Activated B cell treated with CpG ODN at 0.5 μM for 24 hours (primary cell): Measurements from ENCODE around the gene TBATA. TPM values are rescaled to one million over a fixed set of nuclear protein-coding genes. Genes with fewer than 3 reads are reported as not detected.

Source experiments
- ATAC-seq: fragments of 200-7000 bp; cut with Tn5 transposase; one replicate; pipeline ENCODE4 v1.10.0; 2021; ENCODE audit warnings: low read depth, mild to moderate bottlenecking, moderate library complexity
- CTCF ChIA-PET: fragments of 350-600 bp; sonication (Branson Sonifier 250); formaldehyde crosslinking; loops from one replicate; lab custom pipeline; 2021; ENCODE audit warnings: antibody characterized with exemption; lab: Charles Lee
- POLR2A ChIA-PET: fragments of 350-600 bp; sonication (Branson Sonifier 250); formaldehyde crosslinking; loops from one replicate; lab custom pipeline; 2021; ENCODE audit warnings: antibody characterized with exemption; lab: Charles Lee
- DNase-seq: peaks from one replicate; pipeline ENCODE4 v3.0.0; 2022
- H3K27ac Mint-ChIP-seq: one replicate; pipeline ENCODE4 v1.8.0; 2020; ENCODE audit warnings: mixed read lengths
- H3K27me3 Mint-ChIP-seq: one replicate; pipeline ENCODE4 v1.8.0; 2021; ENCODE audit warnings: mixed read lengths
- H3K36me3 Mint-ChIP-seq: one replicate; pipeline ENCODE4 v1.8.0; 2021; ENCODE audit warnings: low read depth, mixed read lengths
- H3K4me1 Mint-ChIP-seq: one replicate; pipeline ENCODE4 v1.8.0; 2021; ENCODE audit warnings: mixed read lengths
- H3K4me3 Mint-ChIP-seq: one replicate; pipeline ENCODE4 v1.8.0; 2020; ENCODE audit warnings: mild to moderate bottlenecking, mixed read lengths
- H3K9me3 Mint-ChIP-seq: one replicate; pipeline ENCODE4 v1.8.0; 2020; ENCODE audit warnings: mixed read lengths
- intact Hi-C: fragments of 100-400 bp; cut with micrococcal nuclease; formaldehyde crosslinking; loops from one replicate; pipeline ENCODE4 v1.15.1; 2024
- total RNA-seq: library from RNA; stranded (reverse); gene quantifications from 2 replicates; pipeline ENCODE4 v1.2.3, GENCODE V29; 2022
- TF ChIP-seq, protein P1 (sequence below): fragments of 200-600 bp; IDR thresholded peaks from one replicate; pipeline ENCODE4 v1.8.0; 2022; ENCODE audit warnings: antibody characterized with exemption, mild to moderate bottlenecking

TBATA gene
- total RNA-seq, 1 donor from 2014 or later, result not detected

- no peak for ATAC-seq
- intact Hi-C loops, result no loop called here
- H3K27ac Mint-ChIP-seq, result no peak overlapping the region
- ChIA-PET CTCF (no interaction called here), POLR2A (no interaction called here)
- peaks cover 29% of the 10 kb centered on the region for H3K27me3 Mint-ChIP-seq
- no peaks in the 10 kb centered on the region for H3K4me1 Mint-ChIP-seq
- H3K36me3 Mint-ChIP-seq, result no peaks in the 10 kb centered on the region
- no peak overlapping the region for H3K4me3 Mint-ChIP-seq
- TF ChIP-seq, protein P1, sequence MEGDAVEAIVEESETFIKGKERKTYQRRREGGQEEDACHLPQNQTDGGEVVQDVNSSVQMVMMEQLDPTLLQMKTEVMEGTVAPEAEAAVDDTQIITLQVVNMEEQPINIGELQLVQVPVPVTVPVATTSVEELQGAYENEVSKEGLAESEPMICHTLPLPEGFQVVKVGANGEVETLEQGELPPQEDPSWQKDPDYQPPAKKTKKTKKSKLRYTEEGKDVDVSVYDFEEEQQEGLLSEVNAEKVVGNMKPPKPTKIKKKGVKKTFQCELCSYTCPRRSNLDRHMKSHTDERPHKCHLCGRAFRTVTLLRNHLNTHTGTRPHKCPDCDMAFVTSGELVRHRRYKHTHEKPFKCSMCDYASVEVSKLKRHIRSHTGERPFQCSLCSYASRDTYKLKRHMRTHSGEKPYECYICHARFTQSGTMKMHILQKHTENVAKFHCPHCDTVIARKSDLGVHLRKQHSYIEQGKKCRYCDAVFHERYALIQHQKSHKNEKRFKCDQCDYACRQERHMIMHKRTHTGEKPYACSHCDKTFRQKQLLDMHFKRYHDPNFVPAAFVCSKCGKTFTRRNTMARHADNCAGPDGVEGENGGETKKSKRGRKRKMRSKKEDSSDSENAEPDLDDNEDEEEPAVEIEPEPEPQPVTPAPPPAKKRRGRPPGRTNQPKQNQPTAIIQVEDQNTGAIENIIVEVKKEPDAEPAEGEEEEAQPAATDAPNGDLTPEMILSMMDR, result no peak
- DNase-seq, result no peak
- H3K9me3 Mint-ChIP-seq, result no peaks in the 10 kb centered on the region
Measured at GRCh38 chr10:70803775-70804420, 18.7 kb upstream of the TBATA start.

DNA sequence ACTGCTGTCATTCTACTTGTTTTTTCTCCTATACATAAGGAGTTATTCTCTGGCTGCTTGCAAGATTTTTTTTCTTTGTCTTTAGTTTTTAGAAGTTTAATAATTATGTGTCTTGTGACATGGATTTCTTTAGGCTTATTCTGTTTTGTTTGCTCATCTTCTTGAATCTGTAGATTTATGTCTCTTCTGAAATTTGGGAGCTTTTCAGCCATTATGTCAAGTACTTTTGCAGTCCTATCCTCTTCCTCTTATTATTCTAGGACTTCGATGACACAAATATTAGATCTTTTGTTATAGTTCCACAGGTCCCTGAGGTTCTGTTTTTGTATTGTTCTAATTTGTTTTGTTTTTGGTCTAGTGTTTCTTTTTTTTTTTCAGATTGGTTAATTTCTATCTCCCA, 16.7 kb upstream of the TBATA start:
- ChIA-PET POLR2A (interaction anchor here (0.7 kb wide), 1 partner anchor 359 kb away, joined by 6 read pairs; no protein-coding TSS in a partner anchor), CTCF (no interaction called here)
- H3K4me1 Mint-ChIP-seq, result no peaks in the 10 kb centered on the region
- no peak for DNase-seq
- ATAC-seq, result no peak
- H3K9me3 Mint-ChIP-seq, result no peaks in the 10 kb centered on the region
- TF ChIP-seq, protein P1, result no peak
- H3K4me3 Mint-ChIP-seq, result no peak overlapping the region
- intact Hi-C loops, result no loop called here
- H3K36me3 Mint-ChIP-seq, result no peaks in the 10 kb centered on the region
- H3K27ac Mint-ChIP-seq, result no peak overlapping the region
- peaks cover 40% of the 10 kb centered on the region for H3K27me3 Mint-ChIP-seq

- POLR2A ChIA-PET, result no interaction called here
- TF ChIP-seq, protein P1, result no peak
- H3K27me3 Mint-ChIP-seq, result peaks cover 42% of the 10 kb centered on the region
- DNase-seq, result no peak
- ATAC-seq, result no peak
- no peaks in the 10 kb centered on the region for H3K4me1 Mint-ChIP-seq
- H3K9me3 Mint-ChIP-seq, result no peaks in the 10 kb centered on the region
- H3K4me3 Mint-ChIP-seq, result no peak overlapping the region
- CTCF ChIA-PET, result no interaction called here
- H3K36me3 Mint-ChIP-seq, result no peaks in the 10 kb centered on the region
- H3K27ac Mint-ChIP-seq, result no peak overlapping the region
- intact Hi-C loops, result no loop called here
Measured at GRCh38 chr10:70799124-70799523, 13.9 kb upstream of the TBATA start.

- H3K27me3 Mint-ChIP-seq, result peaks cover 41% of the 10 kb centered on the region
- no peak overlapping the region for H3K4me3 Mint-ChIP-seq
- DNase-seq (no peak), ATAC-seq (no peak)
- no peaks in the 10 kb centered on the region for H3K4me1 Mint-ChIP-seq
- intact Hi-C loops, result no loop called here
- H3K36me3 Mint-ChIP-seq, result no peaks in the 10 kb centered on the region
- TF ChIP-seq, protein P1, result no peak
- no peak overlapping the region for H3K27ac Mint-ChIP-seq
- CTCF ChIA-PET, result no interaction called here
- H3K9me3 Mint-ChIP-seq, result no peaks in the 10 kb centered on the region
- POLR2A ChIA-PET, result no interaction called here
Measured at GRCh38 chr10:70797840-70798239, 12.7 kb upstream of the TBATA start.

DNA sequence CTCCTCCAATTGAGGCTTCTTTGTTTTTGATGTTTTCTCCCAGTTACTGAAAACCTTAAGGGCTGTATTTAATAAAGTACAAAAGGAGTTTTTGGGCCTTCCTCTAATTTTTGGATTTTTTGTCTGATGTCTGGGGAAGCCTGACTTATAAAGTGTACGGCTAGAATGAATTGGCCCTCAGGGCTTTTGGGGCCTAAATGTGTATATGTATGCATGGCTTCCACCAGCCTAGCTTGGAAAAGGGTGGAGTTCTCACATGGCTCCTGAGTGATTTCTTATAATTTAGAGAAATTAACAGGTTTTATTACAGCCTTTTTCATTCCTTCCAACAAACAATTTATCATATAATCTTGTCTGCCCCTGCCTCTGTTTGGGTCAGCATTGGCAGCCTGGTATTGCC, 10.4 kb upstream of the TBATA start:
- ATAC-seq (no peak), DNase-seq (no peak)
- no peaks in the 10 kb centered on the region for H3K4me1 Mint-ChIP-seq
- peaks cover 50% of the 10 kb centered on the region for H3K27me3 Mint-ChIP-seq
- ChIA-PET CTCF (no interaction called here), POLR2A (no interaction called here)
- intact Hi-C loops, result no loop called here
- H3K36me3 Mint-ChIP-seq, result no peaks in the 10 kb centered on the region
- TF ChIP-seq, protein P1, result no peak
- no peak overlapping the region for H3K27ac Mint-ChIP-seq
- H3K9me3 Mint-ChIP-seq, result no peaks in the 10 kb centered on the region
- H3K4me3 Mint-ChIP-seq, result no peak overlapping the region
